NCI-H345 (cell line): ENCODE data around the gene RASSF10.
"Not testable (repeated sequence)": the region's sequence is repeated elsewhere in the genome, so short reads cannot be mapped to it uniquely, and the experiment has no call there.

ENCODE experiments used
- DNase-seq: peaks from one replicate; lab custom pipeline; 2025; lab: John Stamatoyannopoulos, UW

Gene RASSF10

DNA sequence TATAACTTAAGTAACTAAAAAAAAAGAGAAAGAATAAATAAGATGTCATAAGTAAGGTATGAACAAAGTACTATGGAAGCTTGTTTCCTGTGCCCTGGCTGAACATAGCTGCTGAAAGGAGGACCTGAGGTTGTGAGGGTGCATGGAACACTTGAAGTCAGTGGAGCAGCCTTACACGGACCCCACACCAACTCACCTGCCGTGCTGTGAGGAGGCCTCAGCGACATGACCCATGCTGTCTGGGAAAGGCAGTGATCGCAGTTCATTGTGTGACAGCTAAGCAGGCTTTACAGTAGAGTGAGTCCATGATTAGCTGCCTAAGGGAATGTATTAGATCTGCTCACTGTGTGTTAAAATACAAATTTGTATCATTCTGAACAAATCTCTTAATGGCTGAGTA lies 17.6 kb downstream of the RASSF10 start:
- DNase-seq, result no peak

DNA sequence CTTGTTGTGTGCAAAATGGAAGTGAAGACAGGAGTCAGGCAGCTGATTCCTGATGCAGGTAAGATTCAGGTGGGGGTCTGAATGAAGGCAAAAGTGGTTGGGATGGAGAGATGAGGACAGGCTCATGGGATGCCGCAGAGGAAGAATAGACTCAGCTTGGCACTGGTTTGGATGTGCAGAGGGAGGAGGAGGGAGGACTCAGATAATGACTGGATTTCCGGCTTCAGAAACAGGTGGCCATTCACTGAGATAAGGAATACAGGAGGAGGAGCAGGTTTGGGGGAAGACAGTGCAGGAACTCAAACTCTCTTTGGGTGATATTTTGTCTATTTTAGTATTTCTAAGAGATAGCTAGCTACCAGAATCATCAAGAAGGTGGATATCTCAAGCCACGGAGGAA lies 19.2 kb downstream of the RASSF10 start:
- no peak for DNase-seq

DNA sequence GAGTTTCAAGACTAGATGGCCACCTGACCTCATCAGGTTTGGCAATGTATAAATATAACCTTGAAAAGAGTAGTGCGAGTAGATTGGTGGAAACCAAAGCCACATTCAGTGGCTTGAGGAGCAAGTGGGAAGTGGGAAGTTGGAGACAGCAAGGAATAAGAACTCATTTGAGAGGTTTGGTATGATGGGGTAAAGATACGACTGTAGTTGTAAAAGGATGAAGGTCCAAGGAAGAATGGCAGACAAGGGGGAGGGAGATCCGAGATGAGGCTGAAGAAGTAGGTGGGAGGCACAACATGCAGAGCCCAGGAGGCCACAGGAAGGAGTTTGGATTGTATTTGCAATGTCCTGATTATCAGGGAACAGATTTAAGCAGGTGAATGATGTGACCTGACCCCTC lies 20.8 kb downstream of the RASSF10 start:
- no peak for DNase-seq

DNA sequence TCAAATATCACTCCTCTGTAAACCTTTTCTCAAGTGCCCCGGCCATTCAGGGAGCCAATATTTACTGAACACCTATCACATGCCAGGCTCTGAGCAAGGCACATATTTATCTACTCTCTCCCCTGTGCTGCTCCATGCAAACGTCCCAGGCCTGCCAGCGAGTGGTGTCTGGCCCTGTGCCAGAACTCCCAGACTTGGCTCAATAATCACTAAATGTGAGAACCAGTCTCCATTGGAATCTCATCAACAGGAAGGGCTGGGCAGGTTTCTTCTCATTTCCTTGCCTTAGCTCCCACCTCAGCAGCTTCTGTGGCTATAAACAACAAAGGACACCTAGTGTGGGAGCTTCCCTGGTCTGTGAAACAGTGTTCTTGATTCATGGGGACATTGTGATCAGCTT lies 21.7 kb downstream of the RASSF10 start:
- peak; percentile 84 for DNase-seq

DNA sequence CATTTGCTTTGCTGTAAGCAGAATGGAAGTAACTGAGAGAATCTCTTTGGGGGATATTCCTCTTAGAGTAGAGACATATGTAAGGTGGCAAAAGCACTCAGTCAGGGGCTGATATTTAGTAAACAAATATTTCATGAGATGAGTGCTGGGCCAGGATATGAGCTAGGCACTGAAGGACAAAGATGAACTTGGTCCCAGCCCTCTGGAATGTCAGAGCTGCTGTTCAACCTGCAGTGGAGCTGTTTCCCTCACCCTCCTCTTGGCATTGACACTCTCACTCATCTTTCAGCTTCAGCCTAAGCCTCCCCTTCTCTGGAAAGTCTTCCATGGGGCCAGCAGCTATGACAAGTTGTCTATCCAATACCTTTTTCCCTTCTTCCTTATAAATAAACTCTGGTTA lies 22.2 kb downstream of the RASSF10 start:
- no peak for DNase-seq

DNA sequence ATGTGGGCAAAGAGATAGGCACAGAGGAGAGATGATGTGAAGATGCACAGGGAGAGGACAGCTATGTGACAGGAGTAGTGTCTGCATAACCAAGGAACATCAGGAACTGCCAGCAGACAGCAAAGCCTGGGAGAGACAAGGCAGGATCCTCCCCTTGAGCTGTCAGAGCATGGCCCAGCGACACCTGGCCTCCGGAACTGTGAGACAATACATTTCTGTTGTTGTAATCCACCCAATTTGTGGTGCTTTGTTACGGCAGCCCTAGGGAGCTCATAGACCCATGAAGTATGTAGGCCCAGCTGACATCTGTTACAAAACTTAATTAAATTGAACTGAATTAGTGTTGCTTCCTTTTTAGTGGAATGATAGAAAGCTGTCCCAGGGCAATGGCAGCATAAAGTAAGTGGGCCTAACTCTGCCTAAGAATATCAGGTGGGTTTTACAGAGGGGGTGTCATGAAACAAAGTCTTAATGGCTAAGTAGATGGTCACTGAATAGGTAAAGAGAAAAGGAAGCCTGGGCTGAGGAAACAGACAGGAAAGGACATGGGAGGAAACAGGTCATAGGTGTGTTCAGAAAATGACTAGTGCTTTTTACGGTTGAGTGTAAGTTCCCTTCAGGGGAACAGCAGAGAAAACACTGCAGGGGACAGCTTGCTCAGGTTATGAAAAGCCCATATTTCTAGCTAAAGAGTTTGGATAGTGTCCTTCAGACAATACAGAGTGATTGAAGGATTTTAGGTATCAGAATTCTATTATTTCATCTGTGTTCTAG lies 24.8 kb downstream of the RASSF10 start:
- peak; percentile 4 for DNase-seq

DNA sequence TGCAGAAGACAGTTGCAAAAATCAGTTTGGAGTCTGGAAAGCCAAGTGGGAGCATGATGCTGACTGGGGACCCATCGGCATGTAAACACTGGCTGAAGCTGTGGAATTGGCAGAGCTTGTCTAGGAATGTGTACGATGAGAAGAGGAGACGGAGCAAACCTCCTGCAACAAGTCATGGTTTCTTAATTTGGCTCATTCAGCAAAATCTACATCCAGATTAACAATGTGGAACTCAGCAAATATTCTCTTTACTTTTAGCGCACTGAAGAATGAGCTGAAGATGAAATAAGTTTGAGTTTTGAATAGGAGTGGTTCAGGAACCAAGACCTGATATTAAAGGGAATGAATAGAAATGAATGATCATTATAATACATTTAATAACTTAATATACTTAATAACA lies 26.6 kb downstream of the RASSF10 start:
- no peak for DNase-seq

DNA sequence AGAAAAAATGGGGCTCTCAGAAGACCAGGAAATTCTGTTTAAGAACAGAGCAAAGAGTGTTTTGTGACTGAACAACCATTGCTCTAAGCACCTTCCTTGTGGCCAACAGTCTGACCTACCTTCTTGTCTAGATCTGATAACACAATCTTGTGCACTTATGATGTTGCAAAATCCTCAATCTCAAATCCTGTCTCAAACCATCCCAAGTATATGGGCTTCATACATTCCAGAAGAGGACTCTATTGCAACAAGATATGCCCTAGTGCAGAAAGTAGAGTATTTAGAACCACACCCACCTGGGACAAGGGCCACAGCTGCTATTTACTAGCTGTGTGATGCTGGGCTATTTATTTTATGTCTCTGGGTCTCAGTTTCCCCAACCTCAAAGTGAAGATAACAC lies 27.1 kb downstream of the RASSF10 start:
- no peak for DNase-seq

DNA sequence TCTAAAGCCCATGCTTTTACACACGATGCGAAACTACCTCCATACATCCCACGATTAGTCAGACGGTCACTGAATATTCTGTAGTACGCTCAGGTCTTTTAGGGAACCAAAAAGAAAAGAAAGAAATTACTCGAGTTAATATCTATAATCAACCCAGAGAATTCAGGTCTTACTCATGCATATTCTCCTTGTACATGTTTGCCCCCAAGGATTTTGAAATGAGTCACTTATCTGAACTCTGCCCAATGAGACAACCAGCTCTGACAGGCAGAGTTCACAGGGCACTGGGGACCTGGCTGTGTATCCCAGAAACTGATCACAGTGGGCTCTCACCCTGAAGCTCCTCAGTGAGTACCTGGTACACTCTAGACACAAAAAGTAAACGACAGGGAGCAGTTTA lies 29.2 kb downstream of the RASSF10 start:
- DNase-seq, result no peak

DNA sequence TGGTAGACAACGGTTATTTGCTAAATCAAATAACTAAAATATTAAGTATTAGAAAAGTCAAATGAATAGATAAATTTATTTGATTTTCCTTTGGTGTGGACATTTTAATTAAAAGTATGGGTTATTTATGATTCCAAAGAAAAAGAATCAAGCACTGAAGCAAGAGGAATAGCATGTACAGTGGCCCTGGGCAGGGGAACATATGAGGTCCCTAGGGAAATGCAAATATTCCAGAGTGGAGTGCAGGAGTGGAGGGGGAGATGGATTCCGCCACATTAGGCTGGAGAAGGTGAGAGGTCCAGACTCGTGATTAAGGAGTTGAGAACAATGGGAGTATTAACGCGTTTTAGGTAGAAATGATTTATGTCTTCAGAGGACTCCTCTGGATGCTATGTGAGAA lies 30.0 kb downstream of the RASSF10 start:
- DNase-seq, result no peak

DNA sequence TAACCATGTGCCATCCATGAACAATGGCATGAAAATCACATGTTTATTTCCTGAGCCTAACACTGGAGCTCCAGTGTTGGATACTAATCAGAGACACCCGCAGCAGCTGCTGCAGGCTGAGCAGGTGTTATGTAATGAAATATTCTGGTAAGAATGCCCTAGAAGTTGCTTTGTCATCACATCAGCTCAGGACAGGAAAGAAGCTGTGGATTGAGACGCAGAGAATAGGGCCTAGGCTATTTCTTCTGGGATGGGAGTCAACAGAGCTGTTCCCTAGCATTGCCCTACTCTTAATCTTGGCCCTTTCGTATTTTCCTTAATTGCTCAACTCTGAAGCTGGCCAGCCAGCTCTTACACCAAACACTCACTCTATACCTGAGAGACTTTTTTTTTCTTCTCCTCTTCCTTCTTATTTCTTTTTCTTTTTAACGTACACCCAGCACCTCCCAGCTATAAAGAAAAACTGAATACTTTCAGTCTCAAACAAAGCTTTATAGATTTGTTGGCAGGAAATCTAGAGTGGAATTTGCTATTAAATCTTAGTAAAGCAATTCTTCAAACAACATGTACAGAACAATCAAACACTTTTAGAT lies 31.9 kb downstream of the RASSF10 start:
- DNase-seq, result peak; percentile 3

DNA sequence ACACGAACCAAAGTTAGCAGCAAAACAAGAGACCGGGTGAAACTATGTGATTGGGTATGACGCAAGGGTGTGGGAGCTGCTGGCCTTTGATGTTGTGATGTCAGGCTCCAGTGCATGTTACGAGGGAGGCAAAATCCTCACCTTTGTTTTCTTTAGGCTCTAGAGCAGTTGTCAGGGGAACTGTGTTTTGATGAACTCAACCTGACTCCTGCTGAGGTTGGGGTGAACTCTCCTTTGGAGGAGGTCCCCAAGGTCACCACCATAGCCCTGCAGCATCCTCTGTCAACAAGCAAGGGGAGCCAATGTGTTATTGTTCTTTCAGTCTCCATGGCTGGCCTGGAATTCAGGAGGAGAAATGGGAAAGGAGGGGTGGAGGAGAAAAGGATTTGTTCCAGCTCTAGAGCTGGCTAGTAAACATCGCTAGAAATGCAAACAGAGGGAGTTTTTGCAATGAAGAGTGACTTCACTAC lies 33.8 kb downstream of the RASSF10 start:
- DNase-seq, result peak; percentile 54

DNA sequence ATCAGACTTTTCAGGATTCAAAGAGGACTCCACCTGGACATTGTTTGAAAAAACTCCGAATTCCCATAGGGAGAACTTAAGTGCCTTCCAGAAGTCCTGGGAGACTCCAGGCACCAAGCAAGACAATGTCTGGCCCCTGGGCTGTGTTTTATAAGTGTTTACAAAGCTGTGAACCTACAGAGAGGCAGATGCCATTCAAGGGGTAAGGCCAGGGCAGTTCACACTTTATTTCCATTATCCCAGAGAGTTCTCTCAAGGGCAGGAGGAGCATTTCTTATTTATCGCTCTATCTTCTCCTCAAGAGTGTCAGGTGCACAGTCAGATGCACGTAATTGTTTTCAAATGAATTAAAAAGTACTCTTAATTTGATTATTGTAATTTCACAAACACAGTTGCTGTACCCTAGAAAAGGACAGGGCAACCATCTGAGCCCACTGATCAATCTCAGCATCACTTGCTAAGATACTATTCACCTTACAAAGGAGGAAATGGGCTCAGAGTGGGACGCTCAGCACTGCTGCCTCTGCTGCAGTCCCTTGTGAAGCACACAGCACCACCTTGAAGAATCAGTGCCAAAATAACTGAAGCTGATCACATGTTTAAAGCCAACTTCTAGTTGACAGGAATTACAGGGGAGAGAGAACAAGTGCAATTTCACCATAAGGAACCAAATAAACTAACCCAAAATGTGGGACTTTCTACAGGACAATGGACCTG lies 35.0 kb downstream of the RASSF10 start:
- no peak for DNase-seq

DNA sequence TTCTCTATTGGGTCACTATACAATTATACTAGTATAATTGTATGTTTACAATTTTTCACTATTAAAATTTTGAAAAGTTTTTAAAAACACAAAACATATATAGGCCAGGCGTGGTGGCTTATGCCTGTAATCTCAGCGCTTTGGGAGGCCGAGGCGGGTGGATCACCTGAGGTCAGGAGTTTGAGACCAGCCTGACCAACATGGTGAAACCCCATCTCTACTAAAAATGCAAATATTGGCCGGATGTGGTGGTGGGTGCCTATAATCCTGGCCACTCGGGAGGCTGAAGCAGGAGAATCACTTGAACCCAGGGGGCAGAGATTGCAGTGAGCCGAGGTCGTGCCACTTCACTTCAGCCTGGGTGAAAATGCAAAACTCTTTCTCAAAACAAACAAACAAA lies 36.0 kb downstream of the RASSF10 start:
- DNase-seq, result not testable (repeated sequence)

DNA sequence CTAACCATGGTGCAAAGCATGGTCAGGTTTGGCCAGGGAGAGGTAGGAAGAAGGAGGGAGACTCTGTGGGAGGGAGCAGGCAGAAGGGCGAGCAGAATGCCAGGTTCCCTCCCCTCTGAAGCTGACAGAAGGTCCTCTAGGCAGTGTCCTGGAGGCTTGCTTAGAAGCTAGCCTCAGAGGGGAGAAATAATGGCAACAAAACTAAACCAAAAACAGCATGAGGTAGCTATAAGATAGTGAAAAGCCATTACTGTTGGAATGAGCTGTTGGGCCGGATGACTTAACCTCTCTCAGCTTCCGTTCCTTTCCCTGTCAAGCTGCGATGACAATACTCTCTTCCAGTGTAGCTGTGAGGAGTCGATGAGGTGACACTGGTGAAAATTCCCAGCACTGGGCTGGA lies 36.6 kb downstream of the RASSF10 start:
- DNase-seq, result no peak

DNA sequence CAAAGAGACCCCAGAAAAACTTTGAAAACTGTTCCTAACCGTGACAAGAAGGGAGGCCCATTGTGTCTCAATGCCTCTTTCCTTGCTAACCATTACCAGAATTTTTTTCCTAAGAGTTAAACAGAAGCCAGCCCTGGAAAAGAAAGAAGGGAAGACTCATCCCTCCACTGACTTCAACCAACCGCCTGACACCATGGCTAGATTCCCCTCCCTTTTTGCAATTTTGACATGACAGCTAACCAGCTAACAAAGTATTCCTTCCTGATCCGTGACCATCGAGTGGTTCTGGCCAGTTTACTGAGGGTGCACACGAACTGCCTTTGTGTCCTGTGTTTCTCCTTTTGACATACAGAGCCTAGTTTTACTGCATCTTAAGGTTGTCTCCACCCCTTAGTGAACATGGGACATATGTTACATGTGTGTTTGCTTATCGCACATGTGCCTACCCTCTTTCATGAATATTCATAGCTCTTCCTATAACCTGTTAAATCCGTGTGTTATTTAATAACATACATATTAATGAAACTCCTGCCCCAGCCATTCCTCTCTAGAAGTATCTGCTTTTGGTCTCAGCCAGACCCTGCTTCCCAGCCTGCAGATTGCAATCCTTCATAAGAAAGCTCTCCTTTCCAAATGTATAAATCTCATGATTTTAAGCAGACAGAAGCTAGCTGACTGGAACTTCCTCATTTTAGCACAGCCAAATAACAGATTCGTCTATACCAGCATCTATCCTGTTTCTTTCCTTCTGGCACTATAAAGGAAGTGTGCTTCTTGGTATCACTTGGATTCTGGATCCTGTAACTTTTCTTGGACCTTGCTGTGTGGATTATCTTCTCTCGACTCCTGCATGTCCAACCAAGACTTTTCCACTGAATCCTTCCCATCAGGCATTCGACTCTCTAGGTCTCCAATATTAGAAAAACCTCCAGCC lies 37.8 kb downstream of the RASSF10 start:
- DNase-seq, result no peak

DNA sequence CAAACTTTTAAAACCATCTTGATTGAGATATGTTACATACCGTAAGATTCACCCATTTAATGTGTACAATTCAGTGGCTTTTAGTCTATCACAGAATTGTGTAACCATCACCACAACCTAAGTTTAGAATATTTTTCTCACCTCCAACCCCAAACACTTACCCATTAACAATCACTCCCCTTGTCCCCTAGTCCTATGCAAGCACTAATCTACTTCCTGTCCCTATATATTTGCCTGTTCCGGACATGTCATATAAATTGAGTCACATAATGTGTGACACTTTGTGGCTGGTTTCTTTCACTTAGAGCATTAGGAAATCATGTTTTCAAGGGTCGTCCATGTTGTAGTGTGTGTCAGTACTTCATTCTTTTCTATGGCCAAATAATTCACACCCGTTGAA lies 38.8 kb downstream of the RASSF10 start:
- no peak for DNase-seq

DNA sequence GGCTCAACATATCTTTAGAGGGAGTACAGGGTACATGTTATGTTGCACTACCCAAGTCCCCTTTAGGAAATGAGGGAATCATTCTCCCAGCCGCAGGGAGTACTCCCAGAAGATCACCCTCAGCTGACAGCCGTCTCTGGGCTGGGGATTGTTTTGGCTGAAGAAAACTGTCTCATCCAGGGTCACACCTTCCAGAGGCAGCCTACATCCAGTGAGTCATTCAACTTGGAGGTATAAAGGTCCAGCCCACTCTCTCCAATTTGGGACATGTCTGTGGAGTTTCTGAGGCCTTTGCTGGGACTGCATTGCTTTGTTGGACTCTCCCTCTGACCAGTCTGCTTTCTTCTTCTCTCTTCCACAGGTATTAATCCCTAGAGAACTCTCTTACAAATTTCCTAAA lies 42.1 kb downstream of the RASSF10 start:
- no peak for DNase-seq

DNA sequence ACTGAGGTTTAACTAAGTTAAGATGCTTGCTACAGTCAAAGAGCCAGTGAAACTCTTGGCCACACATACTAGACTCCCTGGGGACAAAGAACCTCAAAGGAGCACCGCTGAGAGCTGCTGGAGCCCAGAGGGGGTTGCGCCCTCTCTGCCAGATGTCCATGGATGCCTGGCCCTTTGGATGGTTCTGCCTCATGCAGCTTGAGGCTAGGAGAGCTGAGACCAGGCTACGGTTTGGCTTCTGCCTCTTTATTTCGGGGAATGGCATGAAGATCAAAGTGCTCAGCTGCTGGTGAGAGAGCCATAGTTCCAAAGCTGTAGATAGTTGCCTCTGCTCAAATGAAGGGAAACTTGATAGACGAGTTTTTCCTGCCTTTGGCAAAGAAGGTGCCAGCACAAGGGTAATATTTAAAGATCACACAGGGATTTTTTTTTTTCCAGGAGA lies 43.0 kb downstream of the RASSF10 start:
- DNase-seq, result peak; percentile 15

DNA sequence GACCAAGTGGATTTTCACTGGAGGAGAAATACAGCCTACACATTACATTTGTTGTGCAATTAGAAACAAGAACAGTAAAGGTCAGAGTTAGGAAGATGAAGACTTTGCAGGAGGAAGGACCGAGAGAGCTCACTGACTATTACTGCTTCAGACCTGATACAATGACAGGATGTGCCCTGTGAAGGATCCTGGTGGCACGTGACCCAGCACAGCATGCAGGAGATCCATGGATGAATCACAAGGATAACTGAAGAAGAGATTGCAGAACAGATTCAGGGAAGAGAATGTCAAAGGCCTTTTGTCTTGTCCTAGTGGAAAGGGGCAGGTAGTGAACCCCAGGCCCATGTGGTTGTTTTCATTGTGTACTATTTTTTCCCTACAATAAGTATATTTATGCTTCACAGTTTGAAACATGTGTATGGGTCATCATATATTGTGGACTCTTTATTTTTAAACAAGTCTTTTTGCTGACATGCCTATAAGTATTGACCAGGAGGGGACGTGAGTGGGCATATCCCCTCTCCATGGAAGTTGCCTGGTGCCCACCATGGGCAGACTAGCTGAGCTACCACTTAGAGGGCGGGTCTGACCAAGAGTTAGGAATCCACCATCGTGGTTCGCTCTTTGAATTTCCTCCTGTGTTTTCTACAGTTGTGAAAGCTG lies 44.3 kb downstream of the RASSF10 start:
- DNase-seq, result no peak

DNA sequence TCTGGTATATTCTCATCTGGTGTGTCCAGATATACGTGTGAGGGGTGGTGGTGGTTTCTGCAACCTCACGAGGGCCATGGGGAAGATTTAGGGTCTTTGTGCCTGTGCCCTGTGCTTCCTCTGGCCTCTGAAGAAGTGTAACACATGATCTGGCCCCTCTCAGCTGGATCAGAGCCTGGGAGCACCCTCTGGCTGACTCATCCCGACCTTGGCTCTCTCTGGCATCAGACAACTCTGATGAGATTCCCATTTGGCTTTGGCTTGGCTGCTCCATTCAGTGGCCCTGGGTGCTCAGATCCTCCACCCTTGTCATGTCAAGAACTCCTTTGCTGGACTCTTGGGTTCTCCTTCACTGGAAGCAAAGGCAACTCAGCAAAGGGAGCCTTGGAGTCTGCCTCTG lies 45.2 kb downstream of the RASSF10 start:
- DNase-seq, result no peak
